Uterus (tissue), 2 donors: ENCODE results near the gene LYVE1.

ENCODE experiments used
- POLR2A ChIP-seq, 2 donors: fragments of 450-650 bp; IDR thresholded peaks; one replicate each; pipeline ENCODE4 v1.6.1; 2016; ENCODE audit warnings: antibody characterized with exemption in 2 of 2, mild to moderate bottlenecking in 1 of 2, moderate library complexity in 1 of 2
- TF ChIP-seq, protein P1 (sequence below), 4 experiments: fragments of 200-600 bp in 2 of 4; fragments of 450-650 bp in 2 of 4; sonication (generic) in 2 of 4; IDR thresholded peaks; one replicate each; pipeline ENCODE4 v1.5.1; 2016 to 2019; ENCODE audit warnings: antibody characterized with exemption in 4 of 4, mild to moderate bottlenecking in 2 of 4, moderate library complexity in 1 of 4

DNA sequence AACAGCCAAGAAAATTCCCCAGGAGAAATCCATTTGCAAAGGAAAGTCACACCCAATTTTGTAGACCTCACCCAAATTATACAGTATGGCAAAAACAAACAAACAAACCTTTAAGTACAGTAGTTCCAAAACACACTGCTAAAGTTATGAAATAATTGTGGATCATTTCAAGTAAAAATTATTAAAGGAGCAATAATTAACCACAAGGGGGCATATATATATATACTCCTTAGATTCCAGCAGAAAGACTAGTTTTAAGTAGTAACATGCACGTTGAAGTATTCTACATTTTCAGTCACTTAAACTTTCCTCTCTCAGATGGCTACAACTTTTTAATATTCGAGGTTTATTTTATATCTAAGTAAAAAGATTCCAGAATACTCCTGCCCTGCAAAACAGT lies 54.3 kb downstream of the LYVE1 start:
- TF ChIP-seq, protein P1, sequence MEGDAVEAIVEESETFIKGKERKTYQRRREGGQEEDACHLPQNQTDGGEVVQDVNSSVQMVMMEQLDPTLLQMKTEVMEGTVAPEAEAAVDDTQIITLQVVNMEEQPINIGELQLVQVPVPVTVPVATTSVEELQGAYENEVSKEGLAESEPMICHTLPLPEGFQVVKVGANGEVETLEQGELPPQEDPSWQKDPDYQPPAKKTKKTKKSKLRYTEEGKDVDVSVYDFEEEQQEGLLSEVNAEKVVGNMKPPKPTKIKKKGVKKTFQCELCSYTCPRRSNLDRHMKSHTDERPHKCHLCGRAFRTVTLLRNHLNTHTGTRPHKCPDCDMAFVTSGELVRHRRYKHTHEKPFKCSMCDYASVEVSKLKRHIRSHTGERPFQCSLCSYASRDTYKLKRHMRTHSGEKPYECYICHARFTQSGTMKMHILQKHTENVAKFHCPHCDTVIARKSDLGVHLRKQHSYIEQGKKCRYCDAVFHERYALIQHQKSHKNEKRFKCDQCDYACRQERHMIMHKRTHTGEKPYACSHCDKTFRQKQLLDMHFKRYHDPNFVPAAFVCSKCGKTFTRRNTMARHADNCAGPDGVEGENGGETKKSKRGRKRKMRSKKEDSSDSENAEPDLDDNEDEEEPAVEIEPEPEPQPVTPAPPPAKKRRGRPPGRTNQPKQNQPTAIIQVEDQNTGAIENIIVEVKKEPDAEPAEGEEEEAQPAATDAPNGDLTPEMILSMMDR (IDR thresholded peaks at IDR 0.05) = peak; percentile 19 to 40 (median 26)
- no peak for TF ChIP-seq POLR2A (IDR thresholded peaks at IDR 0.05)
